Measurements from ENCODE around the gene CERS1.

CERS1 gene

GRCh38 chr19:18843960-18844359 lies 52.0 kb downstream of the CERS1 start:
- TF ChIP-seq SIN3A (IDR thresholded peaks at IDR 0.05; ENCODE audit: borderline replicate concordance, insufficient read depth, low read length) (no peak), FOXP2 (optimal IDR thresholded peaks at IDR 0.05; ENCODE audit: borderline replicate concordance, extremely low read depth, extremely low read length, insufficient read depth) (no peak), POLR2AphosphoS5 (IDR thresholded peaks at IDR 0.05; ENCODE audit: low read depth, low read length) (no peak), TAF1 (IDR thresholded peaks at IDR 0.05; ENCODE audit: borderline replicate concordance, insufficient read depth, low read length) (no peak), REST (IDR thresholded peaks at IDR 0.05; ENCODE audit: insufficient read depth in 1 of 2, low read depth in 2 of 2, low read length in 2 of 2) (no peak)

GRCh38 chr19:18842166-18842565 lies 53.8 kb downstream of the CERS1 start:
- TF ChIP-seq TAF1 (IDR thresholded peaks at IDR 0.05; ENCODE audit: borderline replicate concordance, insufficient read depth, low read length) (no peak), FOXP2 (optimal IDR thresholded peaks at IDR 0.05; ENCODE audit: borderline replicate concordance, extremely low read depth, extremely low read length, insufficient read depth) (no peak), SIN3A (IDR thresholded peaks at IDR 0.05; ENCODE audit: borderline replicate concordance, insufficient read depth, low read length) (no peak), REST (IDR thresholded peaks at IDR 0.05; ENCODE audit: insufficient read depth in 1 of 2, low read depth in 2 of 2, low read length in 2 of 2) (no peak), POLR2AphosphoS5 (IDR thresholded peaks at IDR 0.05; ENCODE audit: low read depth, low read length) (no peak)

- TF ChIP-seq POLR2AphosphoS5 (IDR thresholded peaks at IDR 0.05; ENCODE audit: low read depth, low read length) (no peak), REST (IDR thresholded peaks at IDR 0.05; ENCODE audit: insufficient read depth in 1 of 2, low read depth in 2 of 2, low read length in 2 of 2) (no peak), TAF1 (IDR thresholded peaks at IDR 0.05; ENCODE audit: borderline replicate concordance, insufficient read depth, low read length) (no peak), SIN3A (IDR thresholded peaks at IDR 0.05; ENCODE audit: borderline replicate concordance, insufficient read depth, low read length) (no peak), FOXP2 (optimal IDR thresholded peaks at IDR 0.05; ENCODE audit: borderline replicate concordance, extremely low read depth, extremely low read length, insufficient read depth) (no peak)
These were observed 54.6 kb downstream of the CERS1 start for GRCh38 chr19:18841400-18841799.

GRCh38 chr19:18840288-18841267 lies 55.4 kb downstream of the CERS1 start:
- TF ChIP-seq POLR2AphosphoS5 (IDR thresholded peaks at IDR 0.05; ENCODE audit: low read depth, low read length) (no peak), SIN3A (IDR thresholded peaks at IDR 0.05; ENCODE audit: borderline replicate concordance, insufficient read depth, low read length) (no peak), REST (IDR thresholded peaks at IDR 0.05; ENCODE audit: insufficient read depth in 1 of 2, low read depth in 2 of 2, low read length in 2 of 2) (no peak), TAF1 (IDR thresholded peaks at IDR 0.05; ENCODE audit: borderline replicate concordance, insufficient read depth, low read length) (no peak), FOXP2 (optimal IDR thresholded peaks at IDR 0.05; ENCODE audit: borderline replicate concordance, extremely low read depth, extremely low read length, insufficient read depth) (no peak)

Measured in PFSK-1 (cell line).